Esophagus muscularis mucosa (tissue), 4 donors: ENCODE data around the gene NDUFA13. TPM values are rescaled to one million over a fixed set of nuclear protein-coding genes. Genes with fewer than 3 reads are reported as not detected.

Experiments
- DNase-seq: peaks from one replicate; pipeline ENCODE4 v3.0.0-alpha.2; 2017; ENCODE audit errors: extremely low spot score
- H3K27ac ChIP-seq, 4 donors: fragments of 200-600 bp; sonication (generic); replicated peaks in 1 of 4; 1 replicate in 3 of 4; 2 replicates in 1 of 4; pipeline ENCODE4 v1.5.1; 2016 to 2019; ENCODE audit warnings: mild to moderate bottlenecking in 1 of 4
- H3K27me3 ChIP-seq, 4 donors: fragments of 200-600 bp; sonication (generic); one replicate each; pipeline versions ENCODE4 v1.5.1 to v1.6.0; 2016 to 2019
- H3K36me3 ChIP-seq, 4 donors: fragments of 200-600 bp; sonication (generic); one replicate each; pipeline ENCODE4 v1.5.1; 2016 to 2019
- H3K4me1 ChIP-seq, 4 donors: fragments of 200-600 bp; sonication (generic); one replicate each; pipeline ENCODE4 v1.5.1; 2016 to 2019
- H3K4me3 ChIP-seq, 4 donors: fragments of 200-600 bp; sonication (generic); 1 replicate in 2 of 4; 2 replicates in 2 of 4; pipeline ENCODE4 v1.5.1; 2016 to 2019; ENCODE audit warnings: mild to moderate bottlenecking in 4 of 4, moderate library complexity in 1 of 4
- H3K9me3 ChIP-seq, 4 donors: fragments of 200-600 bp; sonication (generic); 1 replicate in 3 of 4; 2 replicates in 1 of 4; pipeline ENCODE4 v1.5.1; 2016 to 2019
- EP300 ChIP-seq: sonication (generic); formaldehyde crosslinking; IDR thresholded peaks from one replicate; pipeline ENCODE4 v1.6.1; 2017; ENCODE audit warnings: antibody characterized with exemption
- POLR2A ChIP-seq: fragments of 450-650 bp; IDR thresholded peaks from one replicate; pipeline ENCODE4 v1.6.1; 2017; ENCODE audit warnings: antibody characterized with exemption, moderate library complexity, mild to moderate bottlenecking, low read depth
- POLR2AphosphoS5 ChIP-seq, 2 donors: sonication (generic); formaldehyde crosslinking; IDR thresholded peaks; one replicate each; pipeline ENCODE4 v1.6.1; 2017; ENCODE audit warnings: antibody characterized with exemption in 2 of 2
- WGBS: methylation state at CpG from one replicate; pipeline ENCODE4 v1.1.5; 2018; 5-methylcytosine and 5-hydroxymethylcytosine counted together
- intact Hi-C: fragments of 100-400 bp; cut with DNase I; formaldehyde crosslinking; loops from one replicate; pipeline ENCODE4 v1.15.1; 2023
- total RNA-seq, 4 donors: library from RNA; depleted of rRNA; stranded (reverse); fragments of >200 nt; gene quantifications; one replicate each; pipeline versions ENCODE4 v1.1.0 to v1.2.1, GENCODE V29; 2016
- TF ChIP-seq, protein P1 (sequence below), 3 experiments: fragments of 200-600 bp in 2 of 3; fragments of 450-650 bp in 1 of 3; sonication (generic) in 2 of 3; IDR thresholded peaks; one replicate each; pipeline ENCODE4 v1.5.1; 2017 to 2019; ENCODE audit warnings: antibody characterized with exemption in 3 of 3, mild to moderate bottlenecking in 2 of 3, moderate library complexity in 1 of 3

Gene NDUFA13
- total RNA-seq, 4 donors from 2014 or later = 75.0 to 186 (median 141) TPM

DNA sequence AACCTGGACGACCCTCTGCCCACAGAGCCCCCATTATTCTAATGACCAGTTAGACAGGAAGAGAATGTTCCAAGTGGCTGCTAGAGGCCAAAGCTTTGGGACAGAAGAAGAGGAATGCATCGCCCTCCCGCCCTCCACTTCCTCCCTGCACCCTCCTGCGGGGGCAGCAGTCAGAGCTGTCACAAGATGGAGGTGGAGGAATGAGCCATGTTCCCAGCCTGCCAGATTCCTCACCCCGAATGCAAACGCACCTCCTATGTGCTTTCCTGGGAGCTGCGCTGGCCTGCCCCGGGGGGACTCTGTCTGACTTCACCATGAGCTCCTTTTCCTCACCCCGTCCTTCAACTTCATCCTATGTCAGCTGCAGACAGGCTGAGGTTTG, 14.4 kb downstream of the NDUFA13 start:
- Histone ChIP-seq H3K9me3 (no peaks in the 10 kb centered on the region), H3K4me1 (peaks cover 16 to 45% (median 28%) of the 10 kb centered on the region in 4 donors), H3K4me3 (no peak overlapping the region), H3K27ac (no peak overlapping the region), H3K36me3 (peaks cover 15 to 38% (median 35%) of the 10 kb centered on the region in 4 donors), H3K27me3 (no peaks in the 10 kb centered on the region)
- 67% methylated on average over 4 of the region's 9 CpGs for WGBS
- DNase-seq = no peak
- intact Hi-C loops = loop anchor here (5.0 kb wide), 1 partner anchor 427 kb away; no protein-coding TSS in a partner anchor
- TF ChIP-seq POLR2A (no peak), EP300 (no peak), POLR2AphosphoS5 (IDR thresholded peaks at IDR 0.05) (no peak)
- TF ChIP-seq, protein P1, sequence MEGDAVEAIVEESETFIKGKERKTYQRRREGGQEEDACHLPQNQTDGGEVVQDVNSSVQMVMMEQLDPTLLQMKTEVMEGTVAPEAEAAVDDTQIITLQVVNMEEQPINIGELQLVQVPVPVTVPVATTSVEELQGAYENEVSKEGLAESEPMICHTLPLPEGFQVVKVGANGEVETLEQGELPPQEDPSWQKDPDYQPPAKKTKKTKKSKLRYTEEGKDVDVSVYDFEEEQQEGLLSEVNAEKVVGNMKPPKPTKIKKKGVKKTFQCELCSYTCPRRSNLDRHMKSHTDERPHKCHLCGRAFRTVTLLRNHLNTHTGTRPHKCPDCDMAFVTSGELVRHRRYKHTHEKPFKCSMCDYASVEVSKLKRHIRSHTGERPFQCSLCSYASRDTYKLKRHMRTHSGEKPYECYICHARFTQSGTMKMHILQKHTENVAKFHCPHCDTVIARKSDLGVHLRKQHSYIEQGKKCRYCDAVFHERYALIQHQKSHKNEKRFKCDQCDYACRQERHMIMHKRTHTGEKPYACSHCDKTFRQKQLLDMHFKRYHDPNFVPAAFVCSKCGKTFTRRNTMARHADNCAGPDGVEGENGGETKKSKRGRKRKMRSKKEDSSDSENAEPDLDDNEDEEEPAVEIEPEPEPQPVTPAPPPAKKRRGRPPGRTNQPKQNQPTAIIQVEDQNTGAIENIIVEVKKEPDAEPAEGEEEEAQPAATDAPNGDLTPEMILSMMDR (IDR thresholded peaks at IDR 0.05) = no peak

DNA sequence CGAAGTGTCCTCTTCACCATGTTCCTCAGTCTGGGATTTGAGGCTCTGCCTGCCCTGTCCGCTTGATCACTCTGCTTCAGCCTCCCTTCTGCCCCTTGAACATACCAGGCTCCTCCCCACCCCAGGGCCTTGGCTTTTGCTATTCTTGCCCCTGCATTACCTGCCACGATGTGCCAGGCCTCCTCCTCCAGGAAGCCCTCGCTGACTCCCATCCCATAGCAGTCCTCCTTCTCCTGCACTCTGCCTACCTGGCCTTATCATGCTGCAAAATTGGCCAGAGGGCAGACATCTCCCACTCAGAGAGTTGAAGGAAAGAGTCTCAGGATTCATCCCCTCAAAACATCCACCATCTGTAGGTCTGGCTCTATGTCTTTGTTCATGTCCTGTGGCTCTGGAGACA, 14.9 kb downstream of the NDUFA13 start:
- Histone ChIP-seq H3K27ac (no peak overlapping the region), H3K9me3 (no peaks in the 10 kb centered on the region), H3K4me1 (peaks cover 15 to 40% (median 26%) of the 10 kb centered on the region in 4 donors), H3K36me3 (peaks cover 15 to 38% (median 35%) of the 10 kb centered on the region in 4 donors), H3K4me3 (no peak overlapping the region), H3K27me3 (no peaks in the 10 kb centered on the region)
- intact Hi-C loops = loop anchor here (5.0 kb wide), 1 partner anchor 426 kb away; no protein-coding TSS in a partner anchor
- WGBS = 81% methylated on average over 4 of the region's 4 CpGs
- DNase-seq = no peak
- TF ChIP-seq, protein P1 (IDR thresholded peaks at IDR 0.05) = no peak
- no peak for TF ChIP-seq POLR2A
- TF ChIP-seq POLR2AphosphoS5 (IDR thresholded peaks at IDR 0.05) = no peak

DNA sequence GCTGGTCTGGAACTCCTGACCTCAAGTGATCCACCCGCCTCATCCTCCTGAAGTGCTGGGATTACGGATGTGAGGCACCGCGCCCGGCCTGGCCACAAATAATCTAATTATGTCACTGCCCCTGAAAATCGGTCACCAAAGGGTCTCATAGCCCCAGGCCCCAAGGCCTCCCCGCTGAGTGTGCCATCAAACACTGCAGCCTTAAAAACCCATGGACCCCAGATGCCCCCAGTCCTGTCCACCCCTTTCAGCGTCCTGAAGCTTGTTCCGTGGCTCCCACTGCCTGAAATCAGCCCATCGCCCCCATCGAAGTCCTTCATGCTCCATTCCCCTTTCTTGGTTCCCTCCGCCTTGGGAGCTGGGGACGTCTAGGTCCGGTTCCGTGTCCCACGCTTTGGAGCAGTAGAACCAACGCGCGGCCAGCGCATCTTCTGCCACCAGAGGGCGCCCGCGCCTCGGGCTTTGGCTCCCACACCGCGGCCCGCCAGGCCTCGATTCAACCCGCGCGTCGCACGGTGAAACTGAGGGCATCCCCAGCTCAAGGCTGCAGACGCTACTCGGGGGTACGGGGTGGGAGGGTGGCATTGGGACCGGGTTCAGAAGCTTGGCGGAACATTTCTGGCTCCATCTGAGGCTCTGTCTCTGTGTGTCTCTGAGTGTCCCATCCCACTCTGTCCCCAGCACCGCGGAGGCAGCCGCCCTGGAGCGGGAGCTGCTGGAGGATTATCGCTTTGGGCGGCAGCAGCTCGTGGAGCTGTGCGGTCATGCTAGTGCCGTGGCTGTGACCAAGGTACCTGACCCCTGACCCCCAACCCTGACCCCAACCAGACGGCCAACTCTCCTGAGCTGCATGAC, 16.2 kb downstream of the NDUFA13 start:
- peaks cover 15 to 31% (median 24%) of the 10 kb centered on the region in 4 donors for H3K4me1 ChIP-seq
- DNase-seq = no peak
- H3K9me3 ChIP-seq = no peaks in the 10 kb centered on the region
- peaks cover 0 to 5% (median 0%) of the 10 kb centered on the region in 4 donors for H3K27me3 ChIP-seq
- TF ChIP-seq POLR2AphosphoS5 (IDR thresholded peaks at IDR 0.05) (peak in 1 of 2 donors; percentile 53), POLR2A (no peak), EP300 (no peak)
- TF ChIP-seq, protein P1 (IDR thresholded peaks at IDR 0.05) = peak; percentile 85 to 99 (median 93)
- no peak overlapping the region for H3K27ac ChIP-seq
- peak overlapping the region in 1 of 4 donors; percentile 19 for H3K4me3 ChIP-seq
- peaks cover 12 to 26% (median 22%) of the 10 kb centered on the region in 4 donors for H3K36me3 ChIP-seq
- WGBS = 23% methylated on average over 29 of the region's 48 CpGs
- intact Hi-C loops = loop anchor here (2.0 to 5.0 kb wide), 2 partner anchors 111 to 425 kb away; partner anchors contain the start of gene GMIP

DNA sequence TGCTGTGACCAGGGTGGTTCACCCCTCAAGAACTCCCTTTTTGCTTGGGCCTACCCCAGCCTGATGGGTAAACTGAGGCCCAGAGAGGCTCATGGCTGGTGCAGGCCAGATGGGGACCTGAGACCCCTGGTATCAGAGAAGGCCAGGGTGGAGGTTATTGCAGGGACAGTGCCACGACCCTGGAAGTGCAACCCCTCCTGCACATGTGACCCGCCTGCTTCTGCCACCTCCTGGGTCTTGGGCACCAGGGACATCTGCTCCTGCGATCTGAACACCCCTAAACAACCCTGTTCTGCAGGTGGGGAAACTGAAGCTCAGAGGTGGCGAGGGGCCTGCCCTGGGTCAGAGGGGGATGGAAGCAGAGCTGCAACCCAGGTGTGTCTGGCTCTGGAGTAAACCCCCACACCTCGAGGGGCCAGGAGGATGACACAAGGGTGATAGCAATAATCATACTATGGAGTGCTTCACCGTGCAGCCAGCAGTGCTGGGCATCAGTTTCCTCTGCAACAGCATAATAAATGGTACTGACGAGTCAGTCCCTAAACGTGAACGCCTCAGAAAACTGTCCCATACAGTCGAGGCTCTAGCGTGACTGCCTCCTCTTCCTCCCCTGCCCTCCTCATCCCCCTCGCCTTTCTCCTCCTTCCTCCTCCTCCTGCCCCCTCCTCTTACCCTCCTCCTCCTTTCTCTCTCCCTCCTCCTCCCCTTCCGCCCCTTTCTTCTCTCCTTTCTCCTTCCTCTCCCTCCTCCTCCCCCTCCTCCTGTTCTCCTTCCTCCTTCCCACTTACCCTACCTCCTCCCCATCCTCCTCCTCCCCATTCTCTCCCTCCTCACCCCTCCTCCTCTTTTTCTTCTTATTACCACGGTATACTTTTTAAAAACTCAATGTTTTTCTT, 17.0 kb downstream of the NDUFA13 start:
- TF ChIP-seq, protein P1 (IDR thresholded peaks at IDR 0.05) = no peak
- TF ChIP-seq POLR2AphosphoS5 (IDR thresholded peaks at IDR 0.05) (no peak), EP300 (no peak), POLR2A (no peak)
- 74% methylated on average over 13 of the region's 14 CpGs for WGBS
- Histone ChIP-seq H3K36me3 (peaks cover 4 to 17% (median 14%) of the 10 kb centered on the region in 4 donors), H3K27me3 (peaks cover 2 to 12% (median 4%) of the 10 kb centered on the region in 4 donors), H3K9me3 (no peaks in the 10 kb centered on the region), H3K4me1 (peaks cover 17 to 39% (median 32%) of the 10 kb centered on the region in 4 donors), H3K27ac (no peak overlapping the region), H3K4me3 (no peak overlapping the region)
- DNase-seq = no peak
- intact Hi-C loops = loop anchor here (2.0 to 5.0 kb wide), 2 partner anchors 110 to 424 kb away; partner anchors contain the start of gene GMIP
